ENCODE data around the gene ANXA4. TPM values are rescaled to one million over a fixed set of nuclear protein-coding genes. Genes with fewer than 3 reads are reported as not detected.

Gene ANXA4
- total RNA-seq, 1 donor from 2014 or later: 122 TPM

- Histone ChIP-seq H3K4me1 (ENCODE audit: insufficient read depth, low read length) (peaks cover 4% of the 10 kb centered on the region), H3K9me3 (ENCODE audit: insufficient read depth, low read depth, low read length) (no peaks in the 10 kb centered on the region), H3K27ac (ENCODE audit: low read depth, low read length) (no peak overlapping the region), H3K4me2 (ENCODE audit: low read length) (peak overlapping the region; percentile 89), H3K4me3 (ENCODE audit: insufficient read depth, low read depth, low read length) (peak overlapping the region; percentile 71), H4K20me1 (ENCODE audit: insufficient read depth, low read length) (peaks cover 17% of the 10 kb centered on the region), H3K9ac (ENCODE audit: low read length) (no peak overlapping the region), H3K79me2 (ENCODE audit: insufficient read depth, low read length) (peaks cover 13% of the 10 kb centered on the region), H3K36me3 (ENCODE audit: insufficient read depth, low read length) (no peaks in the 10 kb centered on the region), H3K27me3 (ENCODE audit: insufficient read depth, low read length) (peaks cover 2% of the 10 kb centered on the region), H2AFZ (ENCODE audit: low read depth, low read length) (peak overlapping the region; percentile 92)
- TF ChIP-seq EZH2 (IDR thresholded peaks at IDR 0.05; ENCODE audit: insufficient read depth, low read length) (no peak), CTCF (IDR thresholded peaks at IDR 0.05; ENCODE audit: insufficient read depth, low read depth, low read length) (no peak)
- peak overlapping the region; percentile 7 for H3K27ac Mint-ChIP-seq (ENCODE audit: unreplicated experiment)
- H3K27me3 Mint-ChIP-seq (ENCODE audit: low read depth, unreplicated experiment): peaks cover 4% of the 10 kb centered on the region
- no peak for DNase-seq (ENCODE audit: low read depth)
- H3K36me3 Mint-ChIP-seq (ENCODE audit: low read depth, unreplicated experiment): peaks cover 4% of the 10 kb centered on the region
- peaks cover 11% of the 10 kb centered on the region for H3K4me1 Mint-ChIP-seq (ENCODE audit: low read depth, unreplicated experiment)
- peak overlapping the region; percentile 88 for H3K4me3 Mint-ChIP-seq (ENCODE audit: unreplicated experiment)
- H3K9me3 Mint-ChIP-seq (ENCODE audit: unreplicated experiment): no peaks in the 10 kb centered on the region
- FAIRE-seq: no peak
Observed at GRCh38 chr2:69740502-69740951, 1.4 kb upstream of the ANXA4 start.

- peak overlapping the region; percentile 89 for H3K4me2 ChIP-seq (ENCODE audit: low read length)
- Mint-ChIP-seq H3K27me3 (ENCODE audit: low read depth, unreplicated experiment) (peaks cover 4% of the 10 kb centered on the region), H3K9me3 (ENCODE audit: unreplicated experiment) (no peaks in the 10 kb centered on the region), H3K4me1 (ENCODE audit: low read depth, unreplicated experiment) (peaks cover 11% of the 10 kb centered on the region), H3K27ac (ENCODE audit: unreplicated experiment) (peak overlapping the region; percentile 88), H3K4me3 (ENCODE audit: unreplicated experiment) (peak overlapping the region; percentile 88), H3K36me3 (ENCODE audit: low read depth, unreplicated experiment) (peaks cover 4% of the 10 kb centered on the region)
- peaks cover 16% of the 10 kb centered on the region for H3K79me2 ChIP-seq (ENCODE audit: insufficient read depth, low read length)
- H3K4me1 ChIP-seq (ENCODE audit: insufficient read depth, low read length): peaks cover 4% of the 10 kb centered on the region
- peaks cover 17% of the 10 kb centered on the region for H4K20me1 ChIP-seq (ENCODE audit: insufficient read depth, low read length)
- no peaks in the 10 kb centered on the region for H3K36me3 ChIP-seq (ENCODE audit: insufficient read depth, low read length)
- FAIRE-seq (no peak), DNase-seq (ENCODE audit: low read depth) (peak; percentile 61)
- TF ChIP-seq EZH2 (IDR thresholded peaks at IDR 0.05; ENCODE audit: insufficient read depth, low read length) (no peak), CTCF (IDR thresholded peaks at IDR 0.05; ENCODE audit: insufficient read depth, low read depth, low read length) (no peak)
- peak overlapping the region; percentile 86 for H3K9ac ChIP-seq (ENCODE audit: low read length)
- H3K9me3 ChIP-seq (ENCODE audit: insufficient read depth, low read depth, low read length): no peaks in the 10 kb centered on the region
- peak overlapping the region; percentile 92 for H2AFZ ChIP-seq (ENCODE audit: low read depth, low read length)
- H3K27ac ChIP-seq (ENCODE audit: low read depth, low read length): peak overlapping the region; percentile 60
- peak overlapping the region; percentile 71 for H3K4me3 ChIP-seq (ENCODE audit: insufficient read depth, low read depth, low read length)
- H3K27me3 ChIP-seq (ENCODE audit: insufficient read depth, low read length): peaks cover 2% of the 10 kb centered on the region
Observed at GRCh38 chr2:69741229-69741574, 732 bp upstream of the ANXA4 start.

- peak overlapping the region; percentile 99 for H3K4me3 Mint-ChIP-seq (ENCODE audit: unreplicated experiment)
- Histone ChIP-seq H3K27ac (ENCODE audit: low read depth, low read length) (no peak overlapping the region), H4K20me1 (ENCODE audit: insufficient read depth, low read length) (peaks cover 25% of the 10 kb centered on the region), H3K9ac (ENCODE audit: low read length) (peak overlapping the region; percentile 86), H3K79me2 (ENCODE audit: insufficient read depth, low read length) (peaks cover 21% of the 10 kb centered on the region), H3K9me3 (ENCODE audit: insufficient read depth, low read depth, low read length) (no peaks in the 10 kb centered on the region), H3K4me3 (ENCODE audit: insufficient read depth, low read depth, low read length) (peak overlapping the region; percentile 71), H3K4me1 (ENCODE audit: insufficient read depth, low read length) (peaks cover 4% of the 10 kb centered on the region), H2AFZ (ENCODE audit: low read depth, low read length) (peak overlapping the region; percentile 92), H3K27me3 (ENCODE audit: insufficient read depth, low read length) (peaks cover 2% of the 10 kb centered on the region), H3K4me2 (ENCODE audit: low read length) (peak overlapping the region; percentile 89), H3K36me3 (ENCODE audit: insufficient read depth, low read length) (no peaks in the 10 kb centered on the region)
- peaks cover 15% of the 10 kb centered on the region for H3K36me3 Mint-ChIP-seq (ENCODE audit: low read depth, unreplicated experiment)
- TF ChIP-seq EZH2 (IDR thresholded peaks at IDR 0.05; ENCODE audit: insufficient read depth, low read length) (no peak), CTCF (IDR thresholded peaks at IDR 0.05; ENCODE audit: insufficient read depth, low read depth, low read length) (no peak)
- H3K27me3 Mint-ChIP-seq (ENCODE audit: low read depth, unreplicated experiment): peaks cover 4% of the 10 kb centered on the region
- FAIRE-seq: no peak
- H3K4me1 Mint-ChIP-seq (ENCODE audit: low read depth, unreplicated experiment): peaks cover 11% of the 10 kb centered on the region
- DNase-seq (ENCODE audit: low read depth): no peak
- no peaks in the 10 kb centered on the region for H3K9me3 Mint-ChIP-seq (ENCODE audit: unreplicated experiment)
- peak overlapping the region; percentile 73 for H3K27ac Mint-ChIP-seq (ENCODE audit: unreplicated experiment)
Observed at GRCh38 chr2:69742322-69742952, 503 bp downstream of the ANXA4 start.

Measured in astrocyte (in vitro differentiated cells and primary cell).